ENCODE data around the gene EPN2.

The EPN2 gene

DNA sequence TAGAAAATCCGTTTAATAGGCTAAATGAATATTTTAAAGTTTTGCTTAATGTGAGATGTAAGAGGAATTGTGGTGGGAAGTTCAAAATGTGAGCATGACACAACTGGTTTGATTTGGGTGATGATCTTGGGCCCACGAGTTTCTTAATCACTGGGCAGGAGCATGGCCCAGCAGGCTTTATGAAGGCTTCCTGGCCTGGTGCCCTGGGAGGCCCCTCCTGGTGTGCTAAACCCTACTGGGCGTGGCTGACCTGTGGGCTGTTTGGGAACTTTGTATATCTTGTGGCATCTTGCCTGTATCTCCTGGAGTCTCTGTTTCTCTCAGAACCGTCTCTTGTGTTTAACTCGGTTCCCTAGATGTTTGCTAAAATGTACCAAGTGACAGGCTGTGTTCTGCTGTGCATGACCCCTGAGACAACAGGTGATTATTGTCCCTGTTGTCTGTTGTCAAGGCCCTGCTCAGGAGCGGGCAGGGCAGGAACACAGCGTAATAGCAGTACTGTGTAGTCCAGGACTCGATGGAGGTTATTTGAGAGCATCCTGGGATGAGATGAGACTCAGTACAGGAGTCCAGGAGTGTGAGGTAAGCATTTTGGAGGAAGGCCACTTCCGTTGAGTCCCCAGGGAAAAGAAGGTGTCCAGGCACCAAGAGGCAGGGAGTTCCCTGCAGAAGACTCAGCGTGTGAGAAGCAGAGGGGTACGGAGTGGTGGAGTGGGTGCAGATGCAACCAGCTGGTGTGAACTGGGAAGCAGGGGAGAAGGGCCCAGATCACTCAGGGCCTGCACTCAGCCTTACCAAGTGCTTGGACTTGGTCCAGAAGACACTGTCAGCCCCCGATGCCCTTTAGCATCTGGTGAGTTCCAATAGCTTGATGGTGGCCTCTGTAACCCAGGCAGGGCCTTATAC is 76.8 kb downstream of the EPN2 start:
- no peak for DNase-seq

DNA sequence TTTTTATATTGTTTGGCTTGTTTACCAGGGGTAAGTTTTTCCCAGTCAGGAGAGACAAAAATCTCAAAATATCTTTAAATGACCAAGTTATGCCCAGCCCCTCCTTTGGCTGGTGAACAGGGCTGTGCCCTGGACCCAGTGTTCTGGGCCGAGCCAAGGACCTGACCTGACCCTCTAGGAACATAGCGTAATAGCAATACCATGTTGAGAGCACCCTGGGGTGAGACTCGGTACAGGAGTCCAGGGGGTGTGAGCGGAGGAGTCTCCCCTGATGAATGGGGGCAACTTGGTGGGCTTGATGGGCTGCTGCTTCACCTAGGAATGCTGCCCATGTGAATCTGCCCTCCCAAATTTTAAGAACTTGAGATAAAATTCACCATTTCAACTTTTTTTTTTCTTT is 77.9 kb downstream of the EPN2 start:
- DNase-seq = no peak

DNA sequence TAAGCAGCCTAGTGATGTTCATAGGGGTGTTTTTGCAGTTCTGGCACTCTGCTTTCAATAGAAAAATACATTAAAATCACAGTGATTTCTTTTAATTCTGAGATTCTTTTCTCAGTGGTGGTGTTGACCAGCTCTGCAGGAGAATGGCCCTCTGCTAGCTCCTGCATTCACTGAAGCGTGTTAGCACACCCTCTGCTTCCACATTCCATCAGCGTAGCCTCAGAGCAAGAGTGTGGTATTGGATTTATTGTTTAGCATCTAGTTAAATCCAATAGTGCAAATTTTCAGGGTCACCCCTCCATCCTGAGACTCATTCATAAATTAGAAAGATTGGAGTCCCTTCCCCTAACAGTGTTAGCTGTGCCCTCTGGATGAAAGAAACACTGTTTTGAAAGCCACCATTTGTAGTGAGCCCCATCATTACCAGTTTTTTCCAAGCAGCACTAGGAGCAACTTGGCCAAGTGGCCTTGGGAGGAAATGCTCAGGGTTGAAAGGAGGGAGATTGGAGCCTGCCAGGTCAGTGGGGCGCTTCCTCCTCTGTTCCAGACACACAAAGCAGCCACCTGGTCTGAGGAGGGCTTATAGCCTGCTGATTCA is 79.7 kb downstream of the EPN2 start:
- DNase-seq = no peak

DNA sequence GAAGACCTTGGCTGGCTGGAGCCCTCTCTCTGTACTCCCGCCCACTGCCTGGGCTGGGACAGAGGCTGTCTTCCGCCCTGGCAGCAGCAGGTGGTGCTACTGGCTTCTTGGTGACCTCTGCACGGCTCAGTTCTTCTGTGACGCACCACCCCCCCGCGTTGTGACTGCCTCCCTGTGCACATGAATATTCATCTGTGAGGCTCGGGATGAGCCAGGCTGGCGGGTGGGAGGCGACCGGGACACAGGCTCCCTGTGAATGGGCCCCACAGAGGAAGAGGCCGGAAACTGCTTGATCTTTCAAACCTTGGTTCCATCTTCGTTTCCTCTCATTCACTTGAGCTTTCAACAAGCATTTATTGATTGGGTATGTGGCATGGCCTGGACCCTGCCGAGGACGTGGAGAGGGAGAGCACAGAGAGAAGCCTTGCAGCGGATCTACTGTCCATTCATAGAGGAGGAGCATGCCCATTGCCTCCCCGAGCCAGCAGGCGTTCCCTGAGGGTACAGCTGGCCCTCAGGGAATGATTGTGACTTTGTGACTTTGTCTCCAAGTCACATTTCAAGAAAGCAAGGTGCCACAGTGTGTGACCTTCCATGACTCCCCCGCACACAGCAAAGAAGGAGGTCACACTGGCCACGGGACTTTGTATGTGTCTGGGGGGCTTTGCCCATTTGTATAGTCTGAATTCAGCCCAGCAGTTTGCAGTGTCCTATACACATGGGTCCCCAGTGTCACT is 80.4 kb downstream of the EPN2 start:
- DNase-seq = no peak

DNA sequence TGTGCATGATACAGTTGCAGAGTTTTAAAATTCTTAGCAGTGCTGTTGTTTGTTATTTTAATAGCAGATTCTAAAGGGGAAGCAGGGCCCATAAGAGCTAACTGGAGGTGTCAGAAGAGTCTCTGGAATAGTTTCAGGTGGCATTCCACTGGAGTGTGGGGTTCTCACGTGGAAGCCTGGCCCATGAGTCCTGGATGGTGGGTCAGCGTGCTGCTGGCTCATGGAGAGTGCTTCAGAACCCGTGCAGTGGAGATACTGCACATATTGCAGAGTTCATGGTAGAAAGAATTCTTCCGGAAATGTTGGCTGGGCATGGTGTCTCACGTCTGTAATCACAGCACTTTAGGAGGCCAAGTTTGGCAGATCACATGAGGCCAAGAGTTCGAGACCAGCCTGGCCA is 81.4 kb downstream of the EPN2 start:
- no peak for DNase-seq

GRCh38 chr17:19319771-19320505 is 82.8 kb downstream of the EPN2 start:
- no peak for DNase-seq

DNA sequence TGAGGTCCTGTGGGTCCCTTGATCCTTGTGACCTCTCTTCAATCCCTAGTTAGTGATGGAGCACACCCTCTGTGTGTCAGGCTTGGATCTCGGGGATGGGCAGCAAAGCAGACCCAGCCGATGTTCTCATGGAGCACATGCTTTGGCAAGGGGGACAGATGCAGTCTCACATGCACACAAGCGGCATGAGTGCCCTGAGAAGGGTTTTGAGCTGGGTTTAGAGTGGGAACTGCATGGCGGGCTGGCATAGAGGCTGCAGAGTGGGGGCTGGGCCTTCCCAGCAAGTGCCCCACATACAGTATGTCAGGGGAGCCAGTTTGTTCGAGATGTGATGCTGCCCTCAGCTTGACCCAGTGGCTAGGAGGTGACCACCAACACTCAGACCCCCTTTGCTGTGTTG is 83.7 kb downstream of the EPN2 start:
- DNase-seq = no peak

- DNase-seq = no peak
Measured at GRCh38 chr17:19321481-19322128, 84.4 kb downstream of the EPN2 start.

DNA sequence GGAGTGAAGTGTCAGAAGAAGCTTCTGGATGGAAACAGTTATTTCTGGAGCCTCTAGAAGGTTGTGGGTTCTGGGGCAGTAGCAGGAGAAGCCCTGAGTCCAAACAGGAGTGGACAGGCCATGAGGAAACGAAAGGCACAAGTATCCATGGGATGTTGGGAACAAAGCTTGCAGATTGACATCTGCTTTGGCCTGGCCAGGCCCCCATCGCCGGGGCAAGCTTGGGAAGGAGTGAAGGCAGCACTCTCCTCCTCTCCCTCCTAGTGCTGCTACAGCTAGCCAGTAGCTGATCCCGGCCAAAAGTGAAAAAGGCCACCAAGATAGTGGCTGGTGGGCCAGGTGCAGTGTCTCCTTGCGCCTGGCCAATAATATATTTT is 85.0 kb downstream of the EPN2 start:
- no peak for DNase-seq

- no peak for DNase-seq
Measured at GRCh38 chr17:19322861-19323260, 85.7 kb downstream of the EPN2 start.

DNA sequence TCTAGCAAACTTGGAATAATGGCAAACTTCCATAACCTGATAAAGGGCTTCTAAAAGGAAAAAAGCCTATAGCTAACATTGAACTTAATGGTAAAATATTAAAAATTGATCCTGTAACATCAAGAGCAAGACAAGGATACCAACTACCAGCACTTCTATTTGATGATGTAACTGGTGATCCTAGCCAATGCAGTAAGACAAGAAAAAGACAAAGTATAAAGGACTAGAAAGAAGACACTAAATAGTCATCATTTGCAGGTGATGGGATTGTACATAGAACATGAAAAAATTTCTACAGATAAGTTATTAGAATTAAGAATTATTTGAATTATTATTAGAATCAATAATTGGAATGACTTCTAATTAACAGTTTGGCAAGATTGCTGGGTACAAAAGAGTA is 88.4 kb downstream of the EPN2 start:
- DNase-seq = no peak

- no peak for DNase-seq
Measured at GRCh38 chr17:19327031-19327783, 90.0 kb downstream of the EPN2 start.

DNA sequence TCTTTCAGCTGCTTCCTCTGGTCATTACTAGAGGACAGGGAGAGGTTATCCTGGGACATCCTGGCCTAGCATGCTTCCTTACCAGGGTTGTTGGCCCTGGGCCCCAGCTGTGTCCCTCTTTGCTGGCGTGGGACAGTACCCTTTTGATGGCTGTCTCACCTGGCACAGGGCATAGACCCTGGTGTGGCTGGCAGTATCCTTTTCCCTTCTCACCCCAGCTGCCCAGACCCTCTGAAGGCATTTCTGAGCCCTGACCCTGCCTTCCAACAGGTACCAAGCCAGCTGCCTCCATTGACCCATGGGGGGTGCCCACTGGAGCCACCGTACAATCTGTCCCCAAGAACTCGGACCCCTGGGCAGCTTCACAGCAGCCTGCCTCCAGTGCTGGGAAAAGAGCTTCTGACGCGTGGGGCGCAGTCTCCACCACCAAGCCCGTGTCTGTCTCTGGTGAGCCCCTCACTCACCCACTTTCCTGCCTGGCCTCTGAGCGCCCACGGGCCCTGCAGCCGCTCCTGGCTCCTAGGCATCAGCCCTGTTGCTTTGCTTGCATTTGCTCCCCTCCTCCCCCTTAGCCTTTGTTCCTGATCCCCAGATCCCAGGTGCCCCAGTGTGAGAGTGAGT is 91.4 kb downstream of the EPN2 start:
- no peak for DNase-seq

DNA sequence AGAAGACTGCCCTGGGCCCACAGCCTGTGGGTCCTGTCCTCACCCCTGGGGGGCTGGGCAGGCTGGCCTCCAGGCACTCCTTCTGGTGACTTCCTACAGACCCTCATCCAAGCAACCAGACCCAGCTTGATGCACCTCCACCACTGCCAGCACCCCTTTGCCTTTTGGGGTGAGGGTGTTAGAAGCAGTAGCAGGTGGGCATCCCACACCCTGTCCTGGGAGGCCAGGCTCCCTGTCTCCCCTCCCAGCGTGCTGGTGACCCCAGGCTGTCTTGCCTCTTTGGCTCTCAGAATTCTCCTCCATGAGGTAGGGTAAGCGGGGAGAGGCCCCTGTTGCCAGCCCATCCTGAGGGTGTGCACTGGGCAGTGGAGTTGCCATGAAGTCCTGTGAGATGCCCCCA is 92.0 kb downstream of the EPN2 start:
- DNase-seq = no peak

- no peak for DNase-seq
Measured at GRCh38 chr17:19329839-19330238, 92.7 kb downstream of the EPN2 start.

GRCh38 chr17:19330271-19330670 is 93.1 kb downstream of the EPN2 start:
- no peak for DNase-seq

DNA sequence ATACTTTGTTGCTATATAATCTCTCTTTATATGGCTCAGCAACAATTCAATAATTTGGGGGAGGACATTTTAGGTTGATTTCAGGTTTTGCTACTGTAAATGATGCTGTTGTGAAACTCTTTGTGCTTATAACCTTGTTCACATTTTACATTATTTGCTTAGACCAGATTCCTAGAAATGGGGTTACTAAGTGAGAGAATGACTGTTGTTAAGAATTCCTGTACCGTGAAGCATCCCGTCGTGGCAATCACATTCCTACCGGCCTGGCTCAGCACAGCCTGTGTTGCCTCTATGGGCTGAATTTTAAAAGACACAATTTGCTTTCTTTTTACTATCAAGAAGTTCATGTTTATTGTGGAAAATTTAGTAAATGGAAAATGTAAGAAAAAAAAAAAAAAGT is 94.0 kb downstream of the EPN2 start:
- DNase-seq = no peak

- DNase-seq = no peak
Measured at GRCh38 chr17:19331543-19332245, 94.5 kb downstream of the EPN2 start.

DNA sequence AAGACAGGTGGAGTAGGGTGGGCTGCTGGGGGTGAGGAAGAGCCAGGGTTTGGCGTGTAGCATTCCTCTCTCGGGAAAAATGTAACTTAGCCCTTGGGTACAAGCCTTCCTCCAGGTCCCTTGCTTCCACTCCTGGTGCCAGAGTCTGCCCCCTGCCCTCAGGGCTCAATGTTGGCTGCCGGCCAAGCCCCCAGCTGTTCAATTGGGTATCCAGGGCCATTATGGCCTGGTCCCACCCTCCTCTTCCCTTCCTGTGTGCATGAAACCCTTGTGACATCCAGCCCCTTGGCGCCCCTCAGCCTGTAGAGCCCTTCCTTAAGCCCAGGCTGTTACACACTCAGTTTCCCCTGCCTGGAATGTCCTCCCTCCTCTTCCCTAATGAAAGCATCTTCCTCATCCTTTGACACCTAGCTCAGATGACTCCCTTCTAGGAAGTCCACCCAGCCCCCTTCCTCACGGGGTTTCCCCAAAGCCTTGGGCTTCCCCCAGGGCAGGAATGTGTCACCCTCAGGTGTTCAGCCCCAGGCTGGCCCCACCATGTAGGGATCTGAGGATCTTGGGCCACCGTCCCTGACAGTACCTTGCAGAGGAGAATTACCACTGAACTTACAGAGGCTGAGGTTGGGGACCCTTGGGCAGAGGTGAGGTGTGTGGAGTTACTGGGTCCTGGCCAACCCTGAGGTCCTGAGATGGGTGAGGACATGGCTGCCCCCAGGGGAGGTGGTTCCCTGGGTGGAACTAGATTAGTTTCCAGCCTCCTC is 95.4 kb downstream of the EPN2 start:
- DNase-seq = no peak

- DNase-seq = no peak
Measured at GRCh38 chr17:19333132-19333440, 95.9 kb downstream of the EPN2 start.

All from activated CD8-positive, alpha-beta memory T cell treated with anti-CD3 and anti-CD28 coated beads for 24 hours (primary cell).